ENCODE data around the gene ZFP28.
A peak's percentile ranks its signal among the peaks of the same experiment; 100 is the strongest.

The ZFP28 gene

DNA sequence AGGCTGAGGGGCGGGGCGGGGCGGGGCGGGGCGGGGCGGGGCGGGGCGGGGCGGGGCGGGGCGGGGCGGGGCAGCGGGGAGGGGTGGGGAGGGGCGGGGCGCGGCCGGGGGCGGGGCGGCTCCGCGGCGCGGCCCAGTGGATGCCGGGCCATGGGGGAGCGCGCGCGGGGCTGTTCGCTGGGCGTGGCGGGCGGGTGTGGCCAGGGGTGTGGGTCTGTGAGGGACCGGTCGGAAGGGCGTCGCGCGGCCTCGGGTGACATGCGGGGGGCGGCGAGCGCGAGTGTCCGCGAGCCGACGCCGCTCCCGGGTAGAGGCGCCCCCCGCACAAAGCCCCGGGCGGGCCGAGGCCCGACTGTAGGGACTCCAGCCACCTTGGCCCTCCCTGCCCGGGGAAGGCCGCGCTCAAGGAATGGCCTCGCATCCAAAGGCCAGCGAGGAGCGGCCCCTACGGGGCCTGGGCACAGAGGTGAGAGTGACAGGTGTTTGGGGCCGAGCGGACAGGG lies at the start of gene ZFP28:
ZFP28 (plus strand) TSS at position 188 of the 503 bp plus-strand sequence; CDS start at position 259, 71 bp downstream.
- DNase-seq (ENCODE audit: low read depth in 2 of 2), result peak in 1 of 2 experiments; percentile 52

DNA sequence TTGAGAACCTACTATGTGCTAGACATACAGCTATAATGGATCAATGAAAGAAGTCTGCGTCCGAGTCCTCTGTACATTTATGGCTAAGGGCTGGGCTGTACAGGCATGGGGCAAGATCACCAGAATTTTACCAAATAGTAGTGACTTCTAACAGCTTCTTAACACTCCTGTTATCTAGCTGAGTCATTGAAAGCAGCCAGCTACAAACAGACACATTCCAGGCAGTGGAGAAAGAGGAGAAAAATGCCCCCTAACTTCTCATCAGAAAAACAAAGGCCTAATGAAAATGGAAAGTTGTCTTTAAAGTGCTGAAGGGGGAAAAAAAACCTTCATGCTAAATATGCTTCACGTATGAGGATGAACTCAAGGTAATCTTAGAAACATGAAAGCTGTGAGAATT lies 47.3 kb upstream of the ZFP28 start:
- no peak for DNase-seq (ENCODE audit: low read depth in 2 of 2)

DNA sequence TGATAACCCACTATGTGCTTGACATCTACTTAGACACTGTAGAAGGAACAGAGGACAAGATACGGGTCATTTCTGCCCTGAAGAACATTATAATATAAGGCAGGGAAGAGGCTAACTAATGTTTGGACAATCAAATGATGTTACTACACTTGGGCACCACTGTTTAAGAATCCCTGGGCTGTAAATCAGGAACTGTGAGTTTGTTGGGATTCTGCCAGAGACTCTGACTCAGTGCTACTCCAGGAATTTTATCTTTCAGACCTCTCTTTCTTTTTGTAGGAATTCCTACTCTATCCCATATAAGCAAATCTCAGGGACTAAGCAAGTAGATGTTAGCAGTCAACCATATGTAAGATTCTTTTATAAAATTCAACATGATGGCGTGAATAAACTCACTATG lies 34.2 kb upstream of the ZFP28 start:
- no peak for DNase-seq (ENCODE audit: low read depth in 2 of 2)

DNA sequence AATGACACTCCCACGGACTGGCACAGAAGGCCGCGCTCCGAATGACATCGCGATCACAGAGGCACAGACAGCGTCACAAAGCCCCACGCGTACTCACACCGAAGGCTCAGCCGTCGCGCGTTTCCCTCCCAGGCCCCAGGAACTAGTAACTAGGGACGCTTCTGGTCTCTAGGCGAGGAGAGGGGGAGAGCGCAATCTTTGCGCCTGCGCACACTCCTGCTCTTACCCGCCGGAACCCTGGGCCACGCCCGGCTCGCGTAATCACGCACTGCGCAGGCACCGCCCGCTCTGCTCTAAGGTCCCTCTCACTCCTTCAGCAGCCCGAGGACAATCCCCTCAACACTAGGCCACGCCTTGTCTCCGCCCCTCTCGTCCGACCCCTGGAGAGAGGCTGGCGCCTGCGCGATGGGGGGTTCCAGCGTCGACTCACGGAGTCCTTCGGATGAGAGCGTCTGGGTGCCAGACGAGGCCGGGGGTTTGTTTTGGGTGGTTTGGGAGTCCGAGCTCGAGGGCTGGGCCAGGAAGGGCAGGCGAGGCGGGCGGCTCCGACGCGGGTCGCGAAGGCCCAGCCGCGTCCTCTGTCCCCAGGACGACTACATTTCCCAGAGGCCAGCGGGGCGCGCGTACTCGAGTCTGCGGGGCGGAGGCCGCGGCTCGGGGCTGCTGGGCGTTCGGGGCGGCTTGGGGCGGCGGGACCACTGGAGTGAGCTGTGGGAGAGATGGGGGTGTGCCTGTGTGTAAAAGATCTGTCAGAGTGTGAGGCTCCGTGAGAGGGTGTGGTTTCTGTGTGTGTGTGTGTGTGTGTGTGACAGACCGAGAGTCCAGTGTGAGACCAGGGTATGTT lies 31.1 kb upstream of the ZFP28 start, which contains the start of gene ZNF471:
ZNF471 (plus strand) TSS at position 410 of the 844 bp plus-strand sequence. CDS start 3,717 bp downstream, outside the sequence.
- DNase-seq (ENCODE audit: low read depth in 2 of 2), result peak; percentile 62 to 70

DNA sequence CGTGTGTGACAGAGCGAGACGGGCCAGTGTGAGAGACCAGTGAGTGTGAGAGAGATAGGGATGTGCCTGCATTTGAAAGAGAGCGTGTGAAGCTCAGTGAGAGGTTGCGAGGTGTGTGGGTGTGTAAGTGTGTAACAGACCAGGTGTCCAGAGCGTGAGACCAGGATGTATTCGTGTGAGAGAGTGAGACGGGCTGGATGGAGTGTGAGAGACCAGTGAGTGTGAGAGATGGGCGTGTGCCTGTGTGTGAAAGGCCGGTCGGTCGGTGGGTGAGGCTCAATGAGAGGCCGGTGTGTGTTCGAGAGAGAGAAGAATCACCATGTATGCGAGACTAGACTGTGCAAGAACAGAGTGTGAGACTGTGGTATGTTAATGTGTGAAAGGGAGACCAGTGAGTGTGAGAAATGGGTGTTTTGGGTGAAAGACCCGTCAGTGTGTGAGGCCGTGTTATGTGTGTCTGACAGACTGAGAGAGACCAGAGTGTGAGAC lies 30.4 kb upstream of the ZFP28 start:
- DNase-seq (ENCODE audit: low read depth in 2 of 2), result no peak

DNA sequence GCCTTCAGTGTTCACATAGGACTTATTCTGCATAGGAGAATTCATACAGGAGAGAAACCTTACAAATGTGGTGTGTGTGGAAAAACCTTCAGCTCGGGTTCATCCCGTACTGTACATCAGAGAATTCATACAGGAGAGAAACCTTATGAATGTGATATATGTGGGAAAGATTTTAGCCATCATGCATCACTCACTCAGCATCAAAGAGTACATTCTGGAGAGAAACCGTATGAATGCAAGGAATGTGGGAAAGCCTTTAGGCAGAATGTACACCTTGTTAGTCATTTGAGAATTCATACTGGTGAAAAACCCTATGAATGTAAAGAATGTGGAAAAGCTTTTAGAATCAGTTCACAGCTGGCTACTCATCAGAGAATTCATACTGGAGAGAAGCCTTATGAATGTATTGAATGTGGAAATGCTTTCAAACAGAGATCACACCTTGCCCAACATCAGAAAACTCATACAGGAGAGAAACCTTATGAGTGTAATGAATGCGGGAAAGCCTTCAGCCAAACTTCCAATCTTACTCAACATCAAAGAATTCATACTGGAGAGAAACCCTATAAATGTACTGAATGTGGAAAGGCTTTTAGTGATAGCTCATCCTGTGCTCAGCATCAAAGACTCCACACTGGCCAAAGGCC lies 13.4 kb upstream of the ZFP28 start:
- no peak for DNase-seq (ENCODE audit: low read depth in 2 of 2)

DNA sequence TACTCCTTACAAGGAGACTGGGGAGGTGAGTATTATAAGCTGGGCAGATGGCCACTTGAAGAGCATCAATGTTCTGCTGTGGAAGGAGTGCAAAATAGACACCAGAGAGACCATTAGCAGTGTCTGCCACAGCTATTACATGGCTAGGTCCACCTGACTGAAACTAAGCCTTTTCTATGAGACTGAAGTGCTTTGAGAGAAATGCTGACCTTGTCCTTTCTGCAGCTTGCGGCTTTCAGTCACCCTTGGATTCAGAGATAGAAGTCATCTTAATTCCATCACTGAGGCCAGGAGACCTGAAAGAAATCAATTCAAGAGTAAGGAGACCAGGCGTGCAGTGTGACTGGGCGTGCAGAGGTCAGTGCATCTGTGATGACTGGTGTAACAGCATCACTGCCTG lies 1.3 kb upstream of the ZFP28 start:
- no peak for DNase-seq (ENCODE audit: low read depth in 2 of 2)

DNA sequence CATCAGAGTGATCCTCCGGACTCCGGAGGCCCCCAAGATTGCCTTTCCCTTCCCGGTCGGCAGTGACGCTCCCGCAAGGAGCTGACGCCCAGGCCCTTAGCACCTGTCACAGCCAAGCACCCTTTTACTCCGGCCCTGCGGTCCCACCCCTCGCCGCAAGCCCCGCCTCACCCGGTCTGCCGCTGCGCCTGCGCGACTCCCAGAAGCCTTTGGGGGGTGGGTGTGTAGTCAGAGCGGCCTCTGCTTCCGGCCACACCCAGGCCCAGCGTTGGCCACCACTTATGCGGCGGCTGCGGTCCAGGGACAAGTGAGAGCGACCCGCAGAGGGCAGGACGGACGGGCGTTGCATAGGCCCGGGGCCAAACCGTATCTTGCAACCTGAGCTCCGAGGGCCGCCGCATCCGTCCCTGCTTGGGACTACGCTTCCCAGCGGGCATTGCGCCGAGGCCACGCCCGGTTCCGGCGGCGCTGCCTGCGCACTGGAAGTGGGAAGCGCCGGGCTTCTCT lies 441 bp upstream of the ZFP28 start:
- DNase-seq (ENCODE audit: low read depth in 2 of 2), result peak; percentile 76 to 79

DNA sequence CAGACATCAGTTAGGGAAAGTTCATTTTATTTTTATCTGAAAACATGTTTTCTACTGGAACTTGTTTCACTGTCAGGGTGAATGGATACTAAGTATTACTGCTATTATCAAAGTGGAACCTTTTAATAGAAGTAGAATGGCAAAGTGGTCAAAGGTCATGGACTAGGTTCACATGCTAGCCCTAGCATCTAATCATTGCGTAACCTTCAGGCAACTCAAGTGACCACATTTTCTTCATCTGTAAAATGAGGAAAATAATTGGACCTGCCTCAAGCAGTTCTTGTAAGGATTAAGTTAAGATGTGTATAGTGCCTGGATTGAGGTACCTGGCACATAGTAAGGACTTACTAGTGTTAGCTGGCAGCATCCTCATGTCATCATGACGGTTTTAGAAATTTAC lies 5.0 kb downstream of the ZFP28 start:
- DNase-seq (ENCODE audit: low read depth in 2 of 2), result no peak

DNA sequence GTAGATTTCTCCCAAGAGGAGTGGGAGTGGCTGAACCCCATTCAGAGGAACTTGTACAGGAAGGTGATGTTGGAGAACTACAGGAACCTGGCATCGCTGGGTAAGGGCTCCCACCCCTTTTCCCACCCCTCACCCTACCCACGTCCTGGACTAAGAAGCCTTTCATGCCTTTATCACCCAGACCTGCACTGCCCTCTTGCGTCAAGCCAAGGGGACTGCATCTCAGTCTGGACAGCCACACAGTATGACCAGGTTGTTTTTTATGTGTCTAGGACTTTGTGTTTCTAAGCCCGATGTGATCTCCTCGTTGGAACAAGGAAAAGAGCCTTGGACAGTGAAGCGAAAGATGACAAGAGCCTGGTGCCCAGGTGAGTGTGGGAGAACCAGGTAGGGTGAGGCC lies 8.8 kb downstream of the ZFP28 start:
- DNase-seq (ENCODE audit: low read depth in 2 of 2), result no peak

DNA sequence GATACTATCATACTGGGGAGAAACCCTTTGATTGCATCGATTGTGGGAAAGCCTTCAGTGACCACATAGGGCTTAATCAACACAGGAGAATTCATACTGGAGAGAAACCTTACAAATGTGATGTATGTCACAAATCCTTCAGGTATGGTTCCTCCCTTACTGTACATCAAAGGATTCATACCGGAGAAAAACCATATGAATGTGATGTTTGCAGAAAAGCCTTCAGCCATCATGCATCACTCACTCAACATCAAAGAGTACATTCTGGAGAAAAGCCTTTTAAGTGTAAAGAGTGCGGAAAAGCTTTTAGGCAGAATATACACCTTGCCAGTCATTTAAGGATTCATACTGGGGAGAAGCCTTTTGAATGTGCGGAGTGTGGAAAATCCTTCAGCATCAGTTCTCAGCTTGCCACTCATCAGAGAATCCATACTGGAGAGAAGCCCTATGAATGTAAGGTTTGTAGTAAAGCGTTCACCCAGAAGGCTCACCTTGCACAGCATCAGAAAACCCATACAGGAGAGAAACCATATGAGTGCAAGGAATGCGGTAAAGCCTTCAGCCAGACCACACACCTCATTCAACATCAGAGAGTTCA lies 15.6 kb downstream of the ZFP28 start:
- no peak for DNase-seq (ENCODE audit: low read depth in 2 of 2)

DNA sequence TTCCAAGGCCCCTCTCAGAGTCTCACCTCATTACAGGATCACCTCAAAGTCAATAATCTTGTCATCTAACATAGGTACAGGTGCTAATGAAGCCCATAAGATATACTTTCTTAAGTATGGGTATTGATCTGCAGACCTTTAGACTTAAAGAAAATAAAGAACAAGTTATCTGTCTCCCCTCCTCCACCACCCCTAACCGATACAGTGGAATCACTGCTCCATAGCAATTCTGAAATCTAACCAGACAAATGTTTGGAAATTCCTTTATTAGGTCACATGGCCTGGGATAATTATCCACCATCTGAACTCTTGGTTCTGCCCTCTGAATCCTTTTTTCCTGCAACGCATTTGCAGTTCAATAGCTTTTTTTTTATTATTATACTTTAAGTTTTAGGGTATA lies 24.0 kb downstream of the ZFP28 start:
- no peak for DNase-seq (ENCODE audit: low read depth in 2 of 2)

DNA sequence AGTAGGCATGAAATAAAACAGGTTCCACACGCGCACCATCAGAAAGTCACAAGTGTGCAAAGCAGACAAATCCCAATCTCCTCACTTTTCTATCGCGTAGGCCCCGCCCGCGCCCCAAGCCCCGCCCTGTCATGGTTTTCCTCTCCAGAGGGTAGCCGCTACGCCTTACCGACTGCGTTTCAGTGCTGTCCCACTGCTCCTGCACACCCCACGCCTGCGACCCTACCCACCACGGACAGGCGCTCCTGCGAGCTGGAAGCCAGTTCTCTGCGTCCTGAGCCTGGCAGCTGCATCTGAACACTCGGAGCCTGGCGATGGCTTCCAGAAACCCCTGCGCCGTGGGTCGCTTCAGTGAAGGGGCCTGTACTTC lies 28.1 kb downstream of the ZFP28 start:
- peak; percentile 2 to 38 for DNase-seq (ENCODE audit: low read depth in 2 of 2)

DNA sequence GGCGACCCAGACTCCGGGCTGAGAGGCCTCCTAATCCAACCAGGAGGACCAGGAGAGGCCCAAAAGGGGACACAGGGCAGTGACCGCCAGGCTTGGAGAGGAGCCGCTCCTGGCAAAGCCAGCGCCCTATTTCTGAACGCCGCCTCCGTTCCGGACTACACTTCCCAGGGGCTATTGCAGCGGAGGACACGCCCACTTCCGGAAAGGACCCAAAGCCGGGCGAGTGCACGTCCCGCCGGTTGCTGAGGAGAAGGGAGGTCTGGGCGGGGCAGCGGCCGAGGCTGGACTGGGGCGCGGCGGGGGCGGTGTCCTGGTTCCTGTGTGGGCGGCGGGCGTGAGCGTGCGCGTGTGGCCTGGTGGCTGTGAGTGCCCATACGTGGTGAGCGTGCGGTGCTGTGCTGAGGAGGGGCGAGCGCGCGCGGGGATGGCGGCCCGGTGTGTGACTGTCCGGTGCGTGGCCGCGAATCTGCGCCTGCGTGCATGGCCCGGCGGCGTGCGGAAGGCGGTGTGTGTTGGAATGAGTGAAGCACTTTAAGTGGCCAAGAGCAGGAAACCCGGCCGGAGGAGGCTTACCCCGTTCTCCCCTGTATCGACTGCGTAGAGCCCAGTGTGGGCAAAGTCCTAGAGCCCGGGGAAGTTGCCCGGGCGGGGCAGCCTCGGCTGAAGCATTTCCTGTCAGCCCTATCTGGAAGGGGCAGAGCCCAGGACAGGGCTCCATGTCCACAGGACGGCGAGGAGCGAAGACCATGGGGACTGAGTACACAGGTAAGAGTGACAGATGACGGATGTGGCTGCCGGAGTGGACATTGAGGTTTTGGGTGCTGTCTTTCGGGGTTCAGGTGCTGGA lies 28.7 kb downstream of the ZFP28 start, which contains the start of gene ZNF470:
ZNF470 (plus strand) TSS at position 195 of the 847 bp plus-strand sequence. CDS start 2,844 bp downstream, outside the sequence.
- DNase-seq (ENCODE audit: low read depth in 2 of 2), result peak; percentile 76 to 85

DNA sequence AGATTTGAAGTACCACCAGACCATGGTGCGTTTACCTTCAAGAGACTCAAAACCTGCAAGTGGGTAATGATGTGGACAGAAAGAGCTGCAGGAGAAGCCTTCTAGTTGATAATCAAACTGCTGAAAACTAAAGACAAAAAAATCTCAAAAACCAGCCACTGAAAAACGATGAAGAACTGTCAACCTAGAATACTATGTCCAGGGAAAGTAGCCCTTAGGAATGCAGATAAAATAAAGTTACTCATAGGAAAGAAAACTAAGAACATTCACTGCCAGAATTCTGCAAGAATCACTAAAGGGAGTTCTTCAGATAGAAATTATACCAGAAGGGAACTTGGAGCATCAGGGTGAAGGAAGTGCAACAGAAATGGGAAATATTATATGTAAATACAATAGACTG lies 33.8 kb downstream of the ZFP28 start:
- no peak for DNase-seq (ENCODE audit: low read depth in 2 of 2)

DNA sequence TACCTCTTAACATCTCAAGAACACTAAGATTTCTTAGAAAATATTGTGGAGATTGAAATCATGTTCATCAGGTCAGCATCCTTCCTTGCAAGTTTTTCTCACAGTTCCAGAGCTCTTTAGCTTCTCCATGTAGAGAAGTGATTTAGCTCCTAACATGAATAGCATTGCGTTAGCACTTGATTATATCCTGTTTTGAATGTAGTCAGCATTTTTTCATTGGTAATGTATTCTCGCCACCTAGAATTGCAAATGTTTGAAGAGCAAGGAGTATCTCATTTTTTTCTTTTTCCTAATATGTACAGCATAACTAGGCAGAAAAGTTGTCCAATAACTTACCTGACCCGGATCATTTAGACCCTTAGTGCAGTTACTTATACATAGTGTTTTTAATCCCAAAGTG lies 35.2 kb downstream of the ZFP28 start:
- DNase-seq (ENCODE audit: low read depth in 2 of 2), result no peak

DNA sequence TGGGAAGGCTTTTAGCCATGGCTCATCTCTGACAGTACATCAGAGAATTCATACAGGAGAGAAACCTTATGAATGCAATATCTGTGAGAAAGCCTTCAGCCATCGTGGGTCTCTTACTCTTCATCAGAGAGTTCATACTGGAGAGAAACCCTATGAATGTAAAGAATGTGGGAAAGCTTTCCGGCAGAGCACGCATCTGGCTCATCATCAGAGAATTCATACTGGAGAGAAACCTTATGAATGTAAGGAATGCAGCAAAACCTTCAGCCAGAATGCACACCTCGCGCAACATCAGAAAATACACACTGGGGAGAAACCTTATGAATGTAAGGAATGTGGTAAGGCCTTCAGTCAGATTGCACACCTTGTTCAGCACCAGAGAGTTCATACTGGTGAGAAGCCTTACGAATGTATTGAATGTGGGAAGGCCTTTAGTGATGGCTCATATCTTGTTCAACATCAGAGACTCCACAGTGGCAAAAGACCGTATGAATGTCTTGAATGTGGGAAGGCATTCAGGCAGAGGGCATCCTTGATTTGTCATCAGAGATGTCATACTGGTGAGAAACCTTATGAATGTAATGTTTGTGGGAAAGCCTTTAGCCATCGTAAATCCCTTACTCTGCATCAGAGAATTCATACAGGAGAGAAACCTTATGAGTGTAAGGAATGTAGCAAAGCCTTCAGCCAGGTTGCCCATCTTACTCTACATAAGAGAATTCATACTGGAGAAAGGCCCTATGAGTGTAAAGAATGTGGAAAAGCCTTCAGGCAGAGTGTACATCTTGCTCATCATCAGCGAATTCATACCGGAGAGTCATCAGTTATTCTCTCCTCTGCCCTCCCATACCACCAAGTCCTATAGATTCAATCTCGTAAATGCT lies 39.2 kb downstream of the ZFP28 start:
- DNase-seq (ENCODE audit: low read depth in 2 of 2), result no peak

DNA sequence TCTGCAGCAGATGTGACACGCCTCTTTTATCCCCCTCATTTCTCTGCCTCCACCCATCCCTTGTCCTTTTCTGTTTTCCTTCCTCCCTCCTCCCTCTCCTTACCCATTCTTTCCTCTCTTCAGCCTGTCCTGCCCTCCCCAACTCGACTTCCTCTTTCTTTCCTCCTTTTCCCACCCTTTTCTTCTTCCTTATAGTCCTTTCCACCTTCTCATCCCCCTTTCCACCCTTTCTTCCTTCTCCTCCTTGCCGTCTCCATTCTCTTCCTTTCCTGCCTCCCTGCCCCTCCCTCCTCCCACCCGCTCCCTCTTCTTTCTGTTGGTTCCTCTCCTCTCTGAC lies 55.7 kb downstream of the ZFP28 start:
- DNase-seq (ENCODE audit: low read depth in 2 of 2), result no peak

DNA sequence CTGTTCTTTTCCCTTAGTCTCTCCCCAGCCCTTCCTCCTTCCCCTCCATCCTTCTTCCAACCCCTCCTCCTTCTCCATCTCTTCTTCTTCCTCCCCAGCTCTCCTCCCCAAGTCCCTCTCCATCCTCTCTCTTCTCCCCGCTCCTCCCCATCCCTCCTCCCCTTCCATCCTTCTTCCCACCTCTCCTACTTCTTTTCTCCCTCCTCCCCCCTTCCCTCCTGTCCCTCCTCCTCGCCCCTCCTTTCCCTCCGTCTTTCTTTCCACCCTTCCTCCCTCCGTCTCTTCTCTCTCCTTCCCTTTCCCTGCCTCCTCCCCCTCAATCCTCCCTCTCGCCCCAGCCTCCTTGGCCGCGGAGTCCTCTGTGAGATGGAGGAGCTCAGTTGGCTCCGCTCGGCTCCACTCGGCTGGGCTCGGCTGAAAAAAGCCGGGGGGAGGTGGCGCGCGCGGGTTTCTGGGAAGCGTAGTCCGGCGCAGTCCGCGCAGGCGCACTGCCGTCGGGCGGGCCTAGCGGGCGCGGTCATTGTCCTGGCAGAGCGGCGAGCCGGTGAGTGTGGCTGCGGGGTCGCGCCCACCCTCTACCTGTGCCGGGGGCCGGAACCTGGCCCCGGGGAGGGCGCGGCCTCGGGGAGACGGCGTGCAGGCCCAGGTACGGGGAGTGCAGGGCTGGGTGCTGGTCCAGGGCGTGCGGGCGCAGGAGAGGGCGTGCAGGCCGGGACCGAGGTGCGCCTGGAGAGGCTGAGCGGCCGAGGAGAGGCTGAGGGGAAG lies 56.2 kb downstream of the ZFP28 start, which contains the start of gene ZNF71:
ZNF71 (plus strand) TSS at position 520 of the 765 bp plus-strand sequence. CDS start 6,257 bp downstream, outside the sequence.
- peak; percentile 80 to 84 for DNase-seq (ENCODE audit: low read depth in 2 of 2)
